HEK293 (cell line): ENCODE data around the gene PRKCA.

ENCODE experiments used
- KLF16 ChIP-seq: fragments of 450-650 bp; formaldehyde crosslinking; IDR thresholded peaks from 2 replicates; pipeline ENCODE4 v1.5.1; 2017; ENCODE audit warnings: missing biosample characterization, missing genetic modification characterization
- SETDB1 ChIP-seq: IDR thresholded peaks from one replicate; pipeline ENCODE4 v1.6.1; 2017; ENCODE audit warnings: mild to moderate bottlenecking, low read length, moderate library complexity, mixed read lengths; ENCODE audit not compliant: insufficient read length
- TF ChIP-seq, protein P1 (sequence below): fragments of 450-650 bp; formaldehyde crosslinking; IDR thresholded peaks from 2 replicates; pipeline ENCODE4 v1.5.1; 2016; ENCODE audit warnings: missing biosample characterization, missing genetic modification characterization
- TF ChIP-seq, protein P2 (sequence below): fragments of 450-650 bp; formaldehyde crosslinking; IDR thresholded peaks from 2 replicates; pipeline ENCODE4 v1.5.1; 2016; ENCODE audit warnings: missing biosample characterization, missing genetic modification characterization, borderline replicate concordance

DNA sequence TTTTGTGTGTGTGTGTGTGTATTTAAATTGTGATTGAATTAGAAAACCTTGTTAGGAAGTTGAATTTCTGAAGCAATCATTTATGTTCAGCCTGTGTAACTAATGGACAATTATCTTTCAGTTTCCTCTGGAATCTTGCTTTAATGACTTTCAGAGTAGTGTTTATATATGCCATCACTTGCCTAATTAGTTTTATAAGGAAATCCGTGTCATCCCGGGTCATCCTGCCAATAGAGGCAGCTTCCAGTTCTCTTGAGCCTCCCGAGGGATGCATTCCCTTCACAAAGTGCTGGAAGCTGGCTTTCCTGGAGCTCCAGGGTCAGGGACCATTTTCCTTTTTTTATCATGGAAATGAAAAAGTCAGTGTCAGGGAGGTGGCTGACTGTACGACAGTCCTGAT is 42.9 kb downstream of the PRKCA start:
- TF ChIP-seq, protein P1, sequence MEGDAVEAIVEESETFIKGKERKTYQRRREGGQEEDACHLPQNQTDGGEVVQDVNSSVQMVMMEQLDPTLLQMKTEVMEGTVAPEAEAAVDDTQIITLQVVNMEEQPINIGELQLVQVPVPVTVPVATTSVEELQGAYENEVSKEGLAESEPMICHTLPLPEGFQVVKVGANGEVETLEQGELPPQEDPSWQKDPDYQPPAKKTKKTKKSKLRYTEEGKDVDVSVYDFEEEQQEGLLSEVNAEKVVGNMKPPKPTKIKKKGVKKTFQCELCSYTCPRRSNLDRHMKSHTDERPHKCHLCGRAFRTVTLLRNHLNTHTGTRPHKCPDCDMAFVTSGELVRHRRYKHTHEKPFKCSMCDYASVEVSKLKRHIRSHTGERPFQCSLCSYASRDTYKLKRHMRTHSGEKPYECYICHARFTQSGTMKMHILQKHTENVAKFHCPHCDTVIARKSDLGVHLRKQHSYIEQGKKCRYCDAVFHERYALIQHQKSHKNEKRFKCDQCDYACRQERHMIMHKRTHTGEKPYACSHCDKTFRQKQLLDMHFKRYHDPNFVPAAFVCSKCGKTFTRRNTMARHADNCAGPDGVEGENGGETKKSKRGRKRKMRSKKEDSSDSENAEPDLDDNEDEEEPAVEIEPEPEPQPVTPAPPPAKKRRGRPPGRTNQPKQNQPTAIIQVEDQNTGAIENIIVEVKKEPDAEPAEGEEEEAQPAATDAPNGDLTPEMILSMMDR (tag by site-specific recombination) = no peak
- TF ChIP-seq KLF16 (tag by site-specific recombination) (no peak), SETDB1 (no peak)
- TF ChIP-seq, protein P2, sequence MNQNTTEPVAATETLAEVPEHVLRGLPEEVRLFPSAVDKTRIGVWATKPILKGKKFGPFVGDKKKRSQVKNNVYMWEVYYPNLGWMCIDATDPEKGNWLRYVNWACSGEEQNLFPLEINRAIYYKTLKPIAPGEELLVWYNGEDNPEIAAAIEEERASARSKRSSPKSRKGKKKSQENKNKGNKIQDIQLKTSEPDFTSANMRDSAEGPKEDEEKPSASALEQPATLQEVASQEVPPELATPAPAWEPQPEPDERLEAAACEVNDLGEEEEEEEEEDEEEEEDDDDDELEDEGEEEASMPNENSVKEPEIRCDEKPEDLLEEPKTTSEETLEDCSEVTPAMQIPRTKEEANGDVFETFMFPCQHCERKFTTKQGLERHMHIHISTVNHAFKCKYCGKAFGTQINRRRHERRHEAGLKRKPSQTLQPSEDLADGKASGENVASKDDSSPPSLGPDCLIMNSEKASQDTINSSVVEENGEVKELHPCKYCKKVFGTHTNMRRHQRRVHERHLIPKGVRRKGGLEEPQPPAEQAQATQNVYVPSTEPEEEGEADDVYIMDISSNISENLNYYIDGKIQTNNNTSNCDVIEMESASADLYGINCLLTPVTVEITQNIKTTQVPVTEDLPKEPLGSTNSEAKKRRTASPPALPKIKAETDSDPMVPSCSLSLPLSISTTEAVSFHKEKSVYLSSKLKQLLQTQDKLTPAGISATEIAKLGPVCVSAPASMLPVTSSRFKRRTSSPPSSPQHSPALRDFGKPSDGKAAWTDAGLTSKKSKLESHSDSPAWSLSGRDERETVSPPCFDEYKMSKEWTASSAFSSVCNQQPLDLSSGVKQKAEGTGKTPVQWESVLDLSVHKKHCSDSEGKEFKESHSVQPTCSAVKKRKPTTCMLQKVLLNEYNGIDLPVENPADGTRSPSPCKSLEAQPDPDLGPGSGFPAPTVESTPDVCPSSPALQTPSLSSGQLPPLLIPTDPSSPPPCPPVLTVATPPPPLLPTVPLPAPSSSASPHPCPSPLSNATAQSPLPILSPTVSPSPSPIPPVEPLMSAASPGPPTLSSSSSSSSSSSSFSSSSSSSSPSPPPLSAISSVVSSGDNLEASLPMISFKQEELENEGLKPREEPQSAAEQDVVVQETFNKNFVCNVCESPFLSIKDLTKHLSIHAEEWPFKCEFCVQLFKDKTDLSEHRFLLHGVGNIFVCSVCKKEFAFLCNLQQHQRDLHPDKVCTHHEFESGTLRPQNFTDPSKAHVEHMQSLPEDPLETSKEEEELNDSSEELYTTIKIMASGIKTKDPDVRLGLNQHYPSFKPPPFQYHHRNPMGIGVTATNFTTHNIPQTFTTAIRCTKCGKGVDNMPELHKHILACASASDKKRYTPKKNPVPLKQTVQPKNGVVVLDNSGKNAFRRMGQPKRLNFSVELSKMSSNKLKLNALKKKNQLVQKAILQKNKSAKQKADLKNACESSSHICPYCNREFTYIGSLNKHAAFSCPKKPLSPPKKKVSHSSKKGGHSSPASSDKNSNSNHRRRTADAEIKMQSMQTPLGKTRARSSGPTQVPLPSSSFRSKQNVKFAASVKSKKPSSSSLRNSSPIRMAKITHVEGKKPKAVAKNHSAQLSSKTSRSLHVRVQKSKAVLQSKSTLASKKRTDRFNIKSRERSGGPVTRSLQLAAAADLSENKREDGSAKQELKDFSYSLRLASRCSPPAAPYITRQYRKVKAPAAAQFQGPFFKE = no peak
